ENCODE measurements around the gene IFT122.
"Not testable (repeated sequence)": the region's sequence is repeated elsewhere in the genome, so short reads cannot be mapped to it uniquely, and the experiment has no call there.

- TF ChIP-seq CTCF, POLR2A (IDR thresholded peaks at IDR 0.05): not testable (repeated sequence)
These were observed 59.7 kb downstream of the IFT122 start for GRCh38 chr3:129499604-129500333.
